H9 (cell line): Measurements from ENCODE around the gene PTGIR. TPM values are rescaled to one million over a fixed set of nuclear protein-coding genes. Genes with fewer than 3 reads are reported as not detected.

ENCODE experiments used
- DNase-seq: peaks from one replicate; pipeline ENCODE4 v3.0.0-alpha.2; 2017
- H2AFZ ChIP-seq: one replicate; pipeline ENCODE4 v1.6.1; 2013; ENCODE audit warnings: mild to moderate bottlenecking, low read length, control low read depth, moderate library complexity
- H2AK5ac ChIP-seq: 2 replicates; pipeline ENCODE4 v1.6.1; 2013; ENCODE audit warnings: low read length, control low read depth, mixed read lengths; ENCODE audit not compliant: insufficient read length
- H2BK120ac ChIP-seq: one replicate; pipeline ENCODE4 v1.6.1; 2013; ENCODE audit warnings: low read depth, mild to moderate bottlenecking, low read length, control low read depth, inconsistent platforms; ENCODE audit not compliant: poor library complexity, severe bottlenecking
- H2BK12ac ChIP-seq: 2 replicates; pipeline ENCODE4 v1.6.1; 2013; ENCODE audit warnings: low read length, control low read depth, mixed read lengths, low read depth; ENCODE audit not compliant: insufficient read length
- H2BK15ac ChIP-seq: 2 replicates; pipeline ENCODE4 v1.6.1; 2013; ENCODE audit warnings: low read depth, low read length, control low read depth
- H2BK20ac ChIP-seq: one replicate; pipeline ENCODE4 v1.6.1; 2013; ENCODE audit warnings: low read depth, mild to moderate bottlenecking, low read length, control low read depth, inconsistent platforms; ENCODE audit not compliant: poor library complexity, severe bottlenecking
- H2BK5ac ChIP-seq: 2 replicates; pipeline ENCODE4 v1.6.1; 2013; ENCODE audit warnings: low read length, control low read depth, mixed read lengths; ENCODE audit not compliant: insufficient read length
- H3K14ac ChIP-seq: 2 replicates; pipeline ENCODE4 v1.6.1; 2013; ENCODE audit warnings: low read length, control low read depth; ENCODE audit not compliant: insufficient read depth
- H3K18ac ChIP-seq: 2 replicates; pipeline ENCODE4 v1.6.1; 2013; ENCODE audit warnings: low read depth, mild to moderate bottlenecking, mixed read lengths, low read length, control low read depth; ENCODE audit not compliant: insufficient read length
- H3K23ac ChIP-seq: 2 replicates; pipeline ENCODE4 v1.6.1; 2013; ENCODE audit warnings: low read length, control low read depth, mixed read lengths, low read depth; ENCODE audit not compliant: insufficient read length
- H3K23me2 ChIP-seq: 2 replicates; pipeline ENCODE4 v1.6.1; 2013; ENCODE audit warnings: low read depth, mild to moderate bottlenecking, mixed read lengths, low read length, control low read depth; ENCODE audit not compliant: insufficient read length, poor library complexity, severe bottlenecking
- H3K27ac ChIP-seq: 2 replicates; pipeline ENCODE4 v1.5.1; 2013; ENCODE audit warnings: low read length, control low read depth, mixed read lengths, low read depth; ENCODE audit not compliant: insufficient read length
- H3K27me3 ChIP-seq: 2 replicates; pipeline ENCODE4 v1.6.1; 2013; ENCODE audit warnings: low read length, control low read depth, inconsistent platforms; ENCODE audit not compliant: insufficient read depth
- H3K4ac ChIP-seq: 2 replicates; pipeline ENCODE4 v1.6.1; 2013; ENCODE audit warnings: low read depth, mild to moderate bottlenecking, control low read depth, inconsistent platforms, low read length, moderate library complexity
- H3K4me1 ChIP-seq: 2 replicates; pipeline ENCODE4 v1.6.1; 2013; ENCODE audit warnings: low read length, control low read depth, inconsistent platforms; ENCODE audit not compliant: insufficient read depth
- H3K4me2 ChIP-seq: 2 replicates; pipeline ENCODE4 v1.6.1; 2013; ENCODE audit warnings: low read length, control low read depth, mixed read lengths; ENCODE audit not compliant: insufficient read length, insufficient read depth
- H3K56ac ChIP-seq: 2 replicates; pipeline ENCODE4 v1.6.1; 2013; ENCODE audit warnings: low read depth, mild to moderate bottlenecking, mixed read lengths, low read length, control low read depth; ENCODE audit not compliant: insufficient read length
- H3K79me1 ChIP-seq: 2 replicates; pipeline ENCODE4 v1.6.1; 2013; ENCODE audit warnings: low read depth, mild to moderate bottlenecking, moderate library complexity, low read length, control low read depth, inconsistent platforms; ENCODE audit not compliant: insufficient read depth, poor library complexity, severe bottlenecking
- H3K79me2 ChIP-seq: 2 replicates; pipeline ENCODE4 v1.6.1; 2013; ENCODE audit warnings: low read length, control low read depth, inconsistent platforms; ENCODE audit not compliant: insufficient read depth
- H3K9ac ChIP-seq: 2 replicates; pipeline ENCODE4 v1.6.1; 2013; ENCODE audit warnings: low read length, control low read depth, mixed read lengths; ENCODE audit not compliant: insufficient read length; ENCODE audit errors: extremely low read depth
- H3K9me3 ChIP-seq: one replicate; pipeline ENCODE4 v1.6.1; 2013; ENCODE audit warnings: low read depth, low read length, inconsistent platforms; ENCODE audit not compliant: control insufficient read depth
- H3T11ph ChIP-seq: one replicate; pipeline ENCODE4 v1.6.1; 2013; ENCODE audit warnings: mild to moderate bottlenecking, low read length, control low read depth, inconsistent platforms
- H4K20me1 ChIP-seq: one replicate; pipeline ENCODE4 v1.6.1; 2013; ENCODE audit not compliant: control insufficient read depth, insufficient read length, insufficient read depth
- H4K5ac ChIP-seq: 2 replicates; pipeline ENCODE4 v1.6.1; 2013; ENCODE audit warnings: low read depth, mild to moderate bottlenecking, mixed read lengths, low read length, control low read depth; ENCODE audit not compliant: insufficient read length
- H4K8ac ChIP-seq: replicated peaks from 2 replicates; pipeline ENCODE4 v1.6.1; 2013; ENCODE audit warnings: low read length, control low read depth, mixed read lengths, low read depth; ENCODE audit not compliant: insufficient read length
- H4K91ac ChIP-seq: 2 replicates; pipeline ENCODE4 v1.6.1; 2013; ENCODE audit warnings: low read depth, mild to moderate bottlenecking, moderate library complexity, mixed read lengths, low read length, control low read depth; ENCODE audit not compliant: insufficient read length
- H3K27ac Mint-ChIP-seq, 3 experiments: 2 replicates in 2 of 3; 3 replicates in 1 of 3; pipeline ENCODE4 v1.8.0; 2020 to 2021; ENCODE audit warnings: mixed read lengths in 3 of 3, mild to moderate bottlenecking in 1 of 3, moderate library complexity in 1 of 3
- H3K27me3 Mint-ChIP-seq: 2 replicates; pipeline ENCODE4 v1.8.0; 2021; ENCODE audit warnings: low read depth, mild to moderate bottlenecking, moderate library complexity, mixed read lengths
- H3K36me3 Mint-ChIP-seq, 3 experiments: 2 replicates in 2 of 3; 3 replicates in 1 of 3; pipeline ENCODE4 v1.8.0; 2020 to 2021; ENCODE audit warnings: low read depth in 3 of 3, mixed read lengths in 3 of 3; ENCODE audit not compliant: insufficient read depth in 1 of 3
- H3K4me1 Mint-ChIP-seq, 2 experiments: 2 replicates each; pipeline ENCODE4 v1.8.0; 2020; ENCODE audit warnings: mixed read lengths in 2 of 2
- H3K4me3 Mint-ChIP-seq, 2 experiments: 2 replicates in 1 of 2; 3 replicates in 1 of 2; pipeline ENCODE4 v1.8.0; 2020 to 2021; ENCODE audit warnings: mild to moderate bottlenecking in 2 of 2, mixed read lengths in 2 of 2, moderate library complexity in 1 of 2
- H3K9me3 Mint-ChIP-seq, 2 experiments: 2 replicates in 1 of 2; 3 replicates in 1 of 2; pipeline ENCODE4 v1.8.0; 2020; ENCODE audit warnings: mild to moderate bottlenecking in 2 of 2, mixed read lengths in 2 of 2, moderate library complexity in 1 of 2
- WGBS: extraction: QIAGEN DNeasy Blood & Tissue Kit; methylation state at CpG from one replicate; pipeline ENCODE4 v1.1.7; 2013; ENCODE audit warnings: missing lambda C conversion rate, low lambda C conversion rate, mixed read lengths; ENCODE audit not compliant: insufficient read length; ENCODE audit errors: extremely low coverage; 5-methylcytosine and 5-hydroxymethylcytosine counted together
- total RNA-seq: library from RNA; stranded (reverse); gene quantifications from 2 replicates; pipeline ENCODE4 v1.2.1, GENCODE V29; 2021
- TF ChIP-seq, protein P1 (sequence below): fragments of 200-600 bp; sonication (generic); conservative IDR thresholded peaks from 3 replicates; pipeline ENCODE4 v1.8.0; 2021; ENCODE audit warnings: antibody characterized with exemption, mild to moderate bottlenecking

PTGIR gene
- total RNA-seq, 1 experiment from 2014 or later: not detected

DNA sequence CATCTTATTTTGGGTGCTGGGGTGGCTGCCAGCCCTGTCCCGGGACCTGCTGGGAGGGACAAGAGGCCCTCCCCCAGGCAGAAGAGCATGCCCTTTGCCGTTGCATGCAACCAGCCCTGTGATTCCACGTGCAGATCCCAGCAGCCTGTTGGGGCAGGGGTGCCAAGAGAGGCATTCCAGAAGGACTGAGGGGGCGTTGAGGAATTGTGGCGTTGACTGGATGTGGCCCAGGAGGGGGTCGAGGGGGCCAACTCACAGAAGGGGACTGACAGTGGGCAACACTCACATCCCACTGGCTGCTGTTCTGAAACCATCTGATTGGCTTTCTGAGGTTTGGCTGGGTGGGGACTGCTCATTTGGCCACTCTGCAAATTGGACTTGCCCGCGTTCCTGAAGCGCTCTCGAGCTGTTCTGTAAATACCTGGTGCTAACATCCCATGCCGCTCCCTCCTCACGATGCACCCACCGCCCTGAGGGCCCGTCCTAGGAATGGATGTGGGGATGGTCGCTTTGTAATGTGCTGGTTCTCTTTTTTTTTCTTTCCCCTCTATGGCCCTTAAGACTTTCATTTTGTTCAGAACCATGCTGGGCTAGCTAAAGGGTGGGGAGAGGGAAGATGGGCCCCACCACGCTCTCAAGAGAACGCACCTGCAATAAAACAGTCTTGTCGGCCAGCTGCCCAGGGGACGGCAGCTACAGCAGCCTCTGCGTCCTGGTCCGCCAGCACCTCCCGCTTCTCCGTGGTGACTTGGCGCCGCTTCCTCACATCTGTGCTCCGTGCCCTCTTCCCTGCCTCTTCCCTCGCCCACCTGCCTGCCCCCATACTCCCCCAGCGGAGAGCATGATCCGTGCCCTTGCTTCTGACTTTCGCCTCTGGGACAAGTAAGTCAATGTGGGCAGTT, 15.1 kb downstream of the PTGIR start:
- no peak overlapping the region for H4K5ac ChIP-seq
- no peak overlapping the region for H2AFZ ChIP-seq
- Mint-ChIP-seq H3K27ac (peak overlapping the region in 1 of 3 experiments; percentile 73; a peak in 2 of 7 replicates), H3K4me1 (peaks cover 5 to 9% of the 10 kb centered on the region in 2 experiments; a peak in 2 of 4 replicates), H3K36me3 (peaks cover 28 to 52% (median 50%) of the 10 kb centered on the region in 3 experiments; a peak in 6 of 7 replicates), H3K4me3 (no peak overlapping the region), H3K9me3 (no peaks in the 10 kb centered on the region), H3K27me3 (no peaks in the 10 kb centered on the region)
- no peaks in the 10 kb centered on the region for H3K4me1 ChIP-seq
- no peak overlapping the region for H3T11ph ChIP-seq
- no peak overlapping the region for H3K56ac ChIP-seq
- H2AK5ac ChIP-seq: no peak overlapping the region
- no peak for DNase-seq
- H2BK20ac ChIP-seq: no peak overlapping the region
- TF ChIP-seq, protein P1, sequence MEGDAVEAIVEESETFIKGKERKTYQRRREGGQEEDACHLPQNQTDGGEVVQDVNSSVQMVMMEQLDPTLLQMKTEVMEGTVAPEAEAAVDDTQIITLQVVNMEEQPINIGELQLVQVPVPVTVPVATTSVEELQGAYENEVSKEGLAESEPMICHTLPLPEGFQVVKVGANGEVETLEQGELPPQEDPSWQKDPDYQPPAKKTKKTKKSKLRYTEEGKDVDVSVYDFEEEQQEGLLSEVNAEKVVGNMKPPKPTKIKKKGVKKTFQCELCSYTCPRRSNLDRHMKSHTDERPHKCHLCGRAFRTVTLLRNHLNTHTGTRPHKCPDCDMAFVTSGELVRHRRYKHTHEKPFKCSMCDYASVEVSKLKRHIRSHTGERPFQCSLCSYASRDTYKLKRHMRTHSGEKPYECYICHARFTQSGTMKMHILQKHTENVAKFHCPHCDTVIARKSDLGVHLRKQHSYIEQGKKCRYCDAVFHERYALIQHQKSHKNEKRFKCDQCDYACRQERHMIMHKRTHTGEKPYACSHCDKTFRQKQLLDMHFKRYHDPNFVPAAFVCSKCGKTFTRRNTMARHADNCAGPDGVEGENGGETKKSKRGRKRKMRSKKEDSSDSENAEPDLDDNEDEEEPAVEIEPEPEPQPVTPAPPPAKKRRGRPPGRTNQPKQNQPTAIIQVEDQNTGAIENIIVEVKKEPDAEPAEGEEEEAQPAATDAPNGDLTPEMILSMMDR: no peak
- H4K20me1 ChIP-seq: no peaks in the 10 kb centered on the region
- H3K79me1 ChIP-seq: peaks cover 3% of the 10 kb centered on the region
- H4K91ac ChIP-seq: no peak overlapping the region
- no peaks in the 10 kb centered on the region for H3K27me3 ChIP-seq
- no peaks in the 10 kb centered on the region for H3K9me3 ChIP-seq
- no peak overlapping the region for H2BK120ac ChIP-seq
- no peaks in the 10 kb centered on the region for H3K79me2 ChIP-seq
- no peak overlapping the region for H3K27ac ChIP-seq
- no peaks in the 10 kb centered on the region for H3K23me2 ChIP-seq
- H2BK15ac ChIP-seq: no peak overlapping the region
- no peak overlapping the region for H3K4me2 ChIP-seq
- H3K9ac ChIP-seq: no peak overlapping the region
- H3K4ac ChIP-seq: no peak overlapping the region
- no peak overlapping the region for H2BK12ac ChIP-seq
- no peak overlapping the region for H3K18ac ChIP-seq
- no peak overlapping the region for H2BK5ac ChIP-seq
- no CpG with 5 or more reads among the region's 30 CpGs for WGBS
- H3K14ac ChIP-seq: no peak overlapping the region
- no peak overlapping the region for H3K23ac ChIP-seq
- no peak overlapping the region for H4K8ac ChIP-seq
